CD4-positive, alpha-beta memory T cell (primary cell): Measurements from ENCODE around the gene DCUN1D5. TPM values are rescaled to one million over a fixed set of nuclear protein-coding genes. Genes with fewer than 3 reads are reported as not detected.
"Not testable (repeated sequence)": the region's sequence is repeated elsewhere in the genome, so short reads cannot be mapped to it uniquely, and the experiment has no call there.

Source experiments
- CTCF ChIA-PET: fragments of 350-600 bp; sonication (Branson Sonifier 250); formaldehyde crosslinking; loops from one replicate; lab custom pipeline; 2021; ENCODE audit warnings: inconsistent platforms; ENCODE audit not compliant: partially characterized antibody; lab: Charles Lee
- POLR2A ChIA-PET: fragments of 350-600 bp; sonication (Branson Sonifier 250); formaldehyde crosslinking; loops from one replicate; lab custom pipeline; 2021; ENCODE audit not compliant: partially characterized antibody; lab: Charles Lee
- DNase-seq, 5 donors: peaks; one replicate each; pipeline versions ENCODE4 v3.0.0 to v3.0.0-alpha.2; 2020 to 2022; ENCODE audit warnings: mixed read lengths in 1 of 5
- H3K27ac ChIP-seq: one replicate; pipeline ENCODE4 v1.7.0; 2013; ENCODE audit warnings: low read depth, low read length
- H3K27me3 ChIP-seq: 2 replicates; pipeline ENCODE4 v1.7.0; 2013; ENCODE audit warnings: mild to moderate bottlenecking, low read length, moderate library complexity; ENCODE audit not compliant: insufficient read depth
- H3K36me3 ChIP-seq: 2 replicates; pipeline ENCODE4 v1.7.0; 2013; ENCODE audit warnings: mild to moderate bottlenecking, low read length, moderate library complexity; ENCODE audit not compliant: insufficient read depth
- H3K4me1 ChIP-seq: 2 replicates; pipeline ENCODE4 v1.7.0; 2013; ENCODE audit warnings: mild to moderate bottlenecking, low read length, moderate library complexity; ENCODE audit not compliant: insufficient read depth
- H3K4me3 ChIP-seq, 2 donors: one replicate each; pipeline ENCODE4 v1.7.0; 2013; ENCODE audit warnings: low read length in 2 of 2, mild to moderate bottlenecking in 1 of 2
- H3K9me3 ChIP-seq, 2 donors: one replicate each; pipeline ENCODE4 v1.7.0; 2013; ENCODE audit warnings: low read length in 2 of 2, control low read depth in 1 of 2; ENCODE audit not compliant: control insufficient read depth in 1 of 2
- H3K27ac Mint-ChIP-seq, 7 donors: one replicate each; pipeline ENCODE4 v1.8.0; 2020 to 2021; ENCODE audit warnings: mixed read lengths in 7 of 7, mild to moderate bottlenecking in 6 of 7, inconsistent platforms in 3 of 7, moderate library complexity in 3 of 7
- H3K27me3 Mint-ChIP-seq, 2 donors: one replicate each; pipeline ENCODE4 v1.8.0; 2020 to 2021; ENCODE audit warnings: mixed read lengths in 2 of 2
- H3K36me3 Mint-ChIP-seq, 2 donors: one replicate each; pipeline ENCODE4 v1.8.0; 2020 to 2021; ENCODE audit warnings: mixed read lengths in 2 of 2, inconsistent platforms in 1 of 2, mild to moderate bottlenecking in 1 of 2
- H3K4me1 Mint-ChIP-seq, 4 donors: one replicate each; pipeline ENCODE4 v1.8.0; 2020 to 2021; ENCODE audit warnings: mixed read lengths in 4 of 4, mild to moderate bottlenecking in 1 of 4
- H3K4me3 Mint-ChIP-seq, 8 donors: one replicate each; pipeline ENCODE4 v1.8.0; 2020 to 2021; ENCODE audit warnings: mixed read lengths in 8 of 8, mild to moderate bottlenecking in 7 of 8, moderate library complexity in 6 of 8, inconsistent platforms in 3 of 8
- H3K9me3 Mint-ChIP-seq, 8 donors: one replicate each; pipeline ENCODE4 v1.8.0; 2020 to 2021; ENCODE audit warnings: mixed read lengths in 8 of 8, mild to moderate bottlenecking in 5 of 8, inconsistent platforms in 3 of 8, moderate library complexity in 1 of 8
- intact Hi-C: fragments of 100-400 bp; cut with micrococcal nuclease; formaldehyde crosslinking; loops from one replicate; pipeline ENCODE4 v1.15.1; 2023
- polyA plus RNA-seq, 2 donors: library from polyadenylated mRNA; unstranded; fragments of 300-500 nt; fragmentation: Illumina TruSeq; gene quantifications; one replicate each; pipeline ENCODE4 v1.2.3, GENCODE V29; 2021
- total RNA-seq, 2 experiments: library from RNA; stranded (reverse); gene quantifications; one replicate each; pipeline ENCODE4 v1.2.3, GENCODE V29; 2021

The DCUN1D5 gene
- total and polyA plus RNA-seq, 4 experiments from 2014 or later, result 14.4 to 28.1 (median 18.1) TPM

- H3K4me1 Mint-ChIP-seq, H3K27ac Mint-ChIP-seq, H3K9me3 ChIP-seq, H3K4me1 ChIP-seq, H3K36me3 Mint-ChIP-seq, POLR2A ChIA-PET, intact Hi-C loops, H3K4me3 ChIP-seq, H3K27me3 ChIP-seq, H3K27me3 Mint-ChIP-seq, H3K9me3 Mint-ChIP-seq, H3K36me3 ChIP-seq, H3K27ac ChIP-seq, DNase-seq: not testable (repeated sequence)
- H3K4me3 Mint-ChIP-seq, result peak overlapping the region in 1 of 8 donors; percentile 10
- CTCF ChIA-PET, result interaction anchor here (1.5 kb wide), 1 partner anchor 26 kb away, joined by 3 read pairs; no protein-coding TSS in a partner anchor
Measured at GRCh38 chr11:103028304-103029020, 63.5 kb downstream of the DCUN1D5 start.

- Histone ChIP-seq H3K36me3 (no peaks in the 10 kb centered on the region), H3K27me3 (no peaks in the 10 kb centered on the region), H3K4me3 (no peak overlapping the region), H3K9me3 (no peaks in the 10 kb centered on the region), H3K4me1 (no peaks in the 10 kb centered on the region), H3K27ac (no peak overlapping the region)
- no peak overlapping the region for H3K4me3 Mint-ChIP-seq
- H3K9me3 Mint-ChIP-seq, result peaks cover 0 to under 1% (median 0%) of the 10 kb centered on the region in 8 donors
- H3K36me3 Mint-ChIP-seq, result no peaks in the 10 kb centered on the region
- intact Hi-C loops, result no loop called here
- ChIA-PET CTCF (no interaction called here), POLR2A (no interaction called here)
- H3K4me1 Mint-ChIP-seq, result no peaks in the 10 kb centered on the region
- H3K27me3 Mint-ChIP-seq, result peaks cover 4% of the 10 kb centered on the region in 2 donors
- H3K27ac Mint-ChIP-seq, result no peak overlapping the region
- no peak for DNase-seq
Measured at GRCh38 chr11:103024086-103024485, 67.9 kb downstream of the DCUN1D5 start.

- intact Hi-C loops, result no loop called here
- ChIA-PET POLR2A (no interaction called here), CTCF (no interaction called here)
- DNase-seq, result no peak
- H3K27ac Mint-ChIP-seq, result no peak overlapping the region
- no peak overlapping the region for H3K4me3 Mint-ChIP-seq
- Histone ChIP-seq H3K36me3 (no peaks in the 10 kb centered on the region), H3K27ac (no peak overlapping the region), H3K27me3 (no peaks in the 10 kb centered on the region), H3K4me1 (no peaks in the 10 kb centered on the region), H3K4me3 (no peak overlapping the region), H3K9me3 (no peaks in the 10 kb centered on the region)
- H3K9me3 Mint-ChIP-seq, result peaks cover 0 to 8% (median 4%) of the 10 kb centered on the region in 8 donors
- no peaks in the 10 kb centered on the region for H3K36me3 Mint-ChIP-seq
- peaks cover 12 to 15% of the 10 kb centered on the region in 2 donors for H3K27me3 Mint-ChIP-seq
- H3K4me1 Mint-ChIP-seq, result no peaks in the 10 kb centered on the region
Measured at GRCh38 chr11:103016031-103016430, 75.9 kb downstream of the DCUN1D5 start.

- Mint-ChIP-seq H3K9me3 (peaks cover 3 to 30% (median 19%) of the 10 kb centered on the region in 8 donors), H3K27me3 (peaks cover 13 to 15% of the 10 kb centered on the region in 2 donors), H3K4me1 (no peaks in the 10 kb centered on the region), H3K27ac (no peak overlapping the region), H3K4me3 (no peak overlapping the region), H3K36me3 (no peaks in the 10 kb centered on the region)
- CTCF ChIA-PET, result no interaction called here
- POLR2A ChIA-PET, result no interaction called here
- intact Hi-C loops, result no loop called here
- no peak for DNase-seq
- Histone ChIP-seq H3K36me3 (no peaks in the 10 kb centered on the region), H3K4me1 (no peaks in the 10 kb centered on the region), H3K27ac (no peak overlapping the region), H3K27me3 (no peaks in the 10 kb centered on the region), H3K4me3 (no peak overlapping the region), H3K9me3 (no peaks in the 10 kb centered on the region)
Measured at GRCh38 chr11:103013421-103013820, 78.5 kb downstream of the DCUN1D5 start.

Other genes starting within 250 kb of the DCUN1D5 start
- not detected for gene MMP3, start 248.6 kb downstream of the DCUN1D5 start, total RNA-seq
- not detected for gene MMP3, start 248.6 kb downstream of the DCUN1D5 start, polyA plus RNA-seq
- not detected for gene MMP12, start 217.2 kb downstream of the DCUN1D5 start, total RNA-seq
- not detected for gene MMP12, start 217.2 kb downstream of the DCUN1D5 start, polyA plus RNA-seq
- not detected for gene MMP13, start 136.4 kb downstream of the DCUN1D5 start, total RNA-seq
- gene MMP13, start 136.4 kb downstream of the DCUN1D5 start, polyA plus RNA-seq, result not detected
- gene DYNC2H1, start 17.3 kb upstream of the DCUN1D5 start, total RNA-seq, result 1 to 10 TPM; 3.9 to 4.2 TPM
- gene DYNC2H1, start 17.3 kb upstream of the DCUN1D5 start, polyA plus RNA-seq, result 1 to 10 TPM in 1 of 2 donors, under 1 TPM in 1; 0.58 to 1.1 TPM